Osteocyte (in vitro differentiated cells): ENCODE measurements around the gene TSPO2. TPM values are rescaled to one million over a fixed set of nuclear protein-coding genes. Genes with fewer than 3 reads are reported as not detected.

Experiments
- DNase-seq: peaks from one replicate; pipeline ENCODE4 v3.0.0; 2021; ENCODE audit warnings: mixed read lengths; ENCODE audit not compliant: unreplicated experiment; ENCODE audit errors: extremely low spot score
- H3K27ac Mint-ChIP-seq: one replicate; pipeline ENCODE4 v1.8.0; 2021; ENCODE audit warnings: mild to moderate bottlenecking, mixed read lengths; ENCODE audit not compliant: unreplicated experiment
- H3K27me3 Mint-ChIP-seq: one replicate; pipeline ENCODE4 v1.8.0; 2021; ENCODE audit warnings: mixed read lengths; ENCODE audit not compliant: unreplicated experiment
- H3K36me3 Mint-ChIP-seq: one replicate; pipeline ENCODE4 v1.8.0; 2021; ENCODE audit warnings: mixed read lengths; ENCODE audit not compliant: unreplicated experiment
- H3K4me1 Mint-ChIP-seq: one replicate; pipeline ENCODE4 v1.8.0; 2021; ENCODE audit warnings: mixed read lengths; ENCODE audit not compliant: unreplicated experiment
- H3K4me3 Mint-ChIP-seq: one replicate; pipeline ENCODE4 v1.8.0; 2021; ENCODE audit warnings: mild to moderate bottlenecking, moderate library complexity, mixed read lengths; ENCODE audit not compliant: unreplicated experiment
- H3K9me3 Mint-ChIP-seq: one replicate; pipeline ENCODE4 v1.8.0; 2021; ENCODE audit warnings: mixed read lengths; ENCODE audit not compliant: unreplicated experiment
- total RNA-seq: library from RNA; stranded (reverse); gene quantifications from 2 replicates; pipeline ENCODE4 v1.2.1, GENCODE V29; 2021
- TF ChIP-seq, protein P1 (sequence below): fragments of 200-600 bp; sonication (generic); IDR thresholded peaks from 2 replicates; pipeline ENCODE4 v1.5.0; 2021; ENCODE audit warnings: antibody characterized with exemption, mild to moderate bottlenecking, moderate library complexity

Gene TSPO2
- total RNA-seq, 1 donor from 2014 or later: not detected

DNA sequence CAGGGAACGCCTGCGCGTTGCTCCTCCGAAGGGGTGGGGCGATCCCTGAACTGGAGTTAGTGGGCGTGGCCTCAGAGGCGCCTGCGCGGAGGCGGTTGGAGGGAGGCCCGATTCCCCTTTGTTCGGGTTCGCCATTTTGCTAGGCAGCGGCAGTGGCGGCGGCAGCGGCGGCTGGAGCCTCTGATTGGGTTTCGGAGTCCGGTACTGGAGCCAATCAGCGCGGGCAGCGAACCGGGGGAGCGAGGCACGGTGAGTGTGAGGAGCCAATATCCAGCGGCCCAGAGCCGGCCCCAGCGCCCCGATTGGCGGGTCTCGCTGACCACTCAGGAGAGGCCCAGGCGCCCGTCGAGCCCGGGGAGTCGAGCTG lies 30.6 kb downstream of the TSPO2 start, which contains the start of gene NFYA:
TSS of gene NFYA (plus strand) at position 139 of the 367 bp plus-strand sequence. CDS start 6,116 bp downstream, outside the sequence.
- TF ChIP-seq, protein P1, sequence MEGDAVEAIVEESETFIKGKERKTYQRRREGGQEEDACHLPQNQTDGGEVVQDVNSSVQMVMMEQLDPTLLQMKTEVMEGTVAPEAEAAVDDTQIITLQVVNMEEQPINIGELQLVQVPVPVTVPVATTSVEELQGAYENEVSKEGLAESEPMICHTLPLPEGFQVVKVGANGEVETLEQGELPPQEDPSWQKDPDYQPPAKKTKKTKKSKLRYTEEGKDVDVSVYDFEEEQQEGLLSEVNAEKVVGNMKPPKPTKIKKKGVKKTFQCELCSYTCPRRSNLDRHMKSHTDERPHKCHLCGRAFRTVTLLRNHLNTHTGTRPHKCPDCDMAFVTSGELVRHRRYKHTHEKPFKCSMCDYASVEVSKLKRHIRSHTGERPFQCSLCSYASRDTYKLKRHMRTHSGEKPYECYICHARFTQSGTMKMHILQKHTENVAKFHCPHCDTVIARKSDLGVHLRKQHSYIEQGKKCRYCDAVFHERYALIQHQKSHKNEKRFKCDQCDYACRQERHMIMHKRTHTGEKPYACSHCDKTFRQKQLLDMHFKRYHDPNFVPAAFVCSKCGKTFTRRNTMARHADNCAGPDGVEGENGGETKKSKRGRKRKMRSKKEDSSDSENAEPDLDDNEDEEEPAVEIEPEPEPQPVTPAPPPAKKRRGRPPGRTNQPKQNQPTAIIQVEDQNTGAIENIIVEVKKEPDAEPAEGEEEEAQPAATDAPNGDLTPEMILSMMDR: no peak
- no peak for DNase-seq
- Mint-ChIP-seq H3K4me1 (peaks cover 29% of the 10 kb centered on the region), H3K27ac (peak within 1 kb of the TSS; percentile 99), H3K36me3 (no peaks in the 10 kb centered on the region), H3K4me3 (peak within 1 kb of the TSS; percentile 94), H3K27me3 (no peaks in the 10 kb centered on the region), H3K9me3 (no peaks in the 10 kb centered on the region)

GRCh38 chr6:41073203-41073967 lies 31.1 kb downstream of the TSPO2 start:
- Mint-ChIP-seq H3K27me3 (no peaks in the 10 kb centered on the region), H3K27ac (peak overlapping the region; percentile 91), H3K9me3 (no peaks in the 10 kb centered on the region), H3K4me1 (peaks cover 29% of the 10 kb centered on the region), H3K36me3 (no peaks in the 10 kb centered on the region), H3K4me3 (peak overlapping the region; percentile 94)
- DNase-seq: peak; percentile 93
- TF ChIP-seq, protein P1: peak; percentile 39

- TF ChIP-seq, protein P1: no peak
- H3K27ac Mint-ChIP-seq: peak overlapping the region; percentile 91
- no peaks in the 10 kb centered on the region for H3K9me3 Mint-ChIP-seq
- H3K27me3 Mint-ChIP-seq: no peaks in the 10 kb centered on the region
- H3K4me3 Mint-ChIP-seq: peak overlapping the region; percentile 94
- peaks cover 31% of the 10 kb centered on the region for H3K4me1 Mint-ChIP-seq
- H3K36me3 Mint-ChIP-seq: no peaks in the 10 kb centered on the region
- DNase-seq: no peak
These were observed 31.9 kb downstream of the TSPO2 start for GRCh38 chr6:41073968-41074691.

- peaks cover 31% of the 10 kb centered on the region for H3K4me1 Mint-ChIP-seq
- peak overlapping the region; percentile 94 for H3K4me3 Mint-ChIP-seq
- H3K36me3 Mint-ChIP-seq: peaks cover 7% of the 10 kb centered on the region
- no peaks in the 10 kb centered on the region for H3K9me3 Mint-ChIP-seq
- no peaks in the 10 kb centered on the region for H3K27me3 Mint-ChIP-seq
- no peak for DNase-seq
- H3K27ac Mint-ChIP-seq: peak overlapping the region; percentile 91
- TF ChIP-seq, protein P1: no peak
These were observed 32.6 kb downstream of the TSPO2 start for GRCh38 chr6:41074692-41075436.
